Epithelial cell of proximal tubule (primary cell): ENCODE results near the gene KLHL12. TPM values are rescaled to one million over a fixed set of nuclear protein-coding genes. Genes with fewer than 3 reads are reported as not detected.

Experiments
- DNase-seq: peaks from one replicate; pipeline ENCODE4 v3.0.0-alpha.2; 2011; ENCODE audit warnings: low read depth
- H3K4me3 ChIP-seq: 2 replicates; pipeline ENCODE4 v1.5.1; 2011; ENCODE audit warnings: low read depth, mild to moderate bottlenecking, low read length
- total RNA-seq: library from RNA; depleted of rRNA; stranded (reverse); fragments of >200 nt; gene quantifications from 2 replicates; pipeline ENCODE4 v1.2.3, GENCODE V29; 2015
- TF ChIP-seq, protein P1 (sequence below): conservative IDR thresholded peaks from 2 replicates; pipeline ENCODE4 v1.5.1; 2012; ENCODE audit warnings: low read depth, mild to moderate bottlenecking, low read length

KLHL12 gene
- total RNA-seq, 1 donor from 2014 or later = 25.9 TPM

DNA sequence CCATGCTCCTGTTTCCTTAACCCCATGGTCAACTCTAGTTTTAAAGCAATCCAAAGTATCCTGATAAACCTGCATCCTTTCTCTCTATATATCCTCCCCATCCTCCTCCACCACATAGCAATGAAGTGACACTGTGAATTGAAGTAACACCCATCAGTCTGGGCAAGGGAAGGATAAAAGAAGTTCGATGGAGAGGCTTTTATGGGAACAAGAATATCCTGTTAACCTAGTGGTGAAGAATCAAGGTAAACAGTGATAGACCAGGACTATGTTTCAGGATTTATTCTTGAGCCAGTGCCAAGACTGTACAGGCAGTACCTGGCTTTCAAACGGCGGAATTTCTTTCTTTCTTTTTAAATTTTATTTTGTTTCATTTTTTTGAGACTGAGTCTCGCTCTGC is 55.7 kb downstream of the KLHL12 start:
- no peak for DNase-seq
- TF ChIP-seq, protein P1, sequence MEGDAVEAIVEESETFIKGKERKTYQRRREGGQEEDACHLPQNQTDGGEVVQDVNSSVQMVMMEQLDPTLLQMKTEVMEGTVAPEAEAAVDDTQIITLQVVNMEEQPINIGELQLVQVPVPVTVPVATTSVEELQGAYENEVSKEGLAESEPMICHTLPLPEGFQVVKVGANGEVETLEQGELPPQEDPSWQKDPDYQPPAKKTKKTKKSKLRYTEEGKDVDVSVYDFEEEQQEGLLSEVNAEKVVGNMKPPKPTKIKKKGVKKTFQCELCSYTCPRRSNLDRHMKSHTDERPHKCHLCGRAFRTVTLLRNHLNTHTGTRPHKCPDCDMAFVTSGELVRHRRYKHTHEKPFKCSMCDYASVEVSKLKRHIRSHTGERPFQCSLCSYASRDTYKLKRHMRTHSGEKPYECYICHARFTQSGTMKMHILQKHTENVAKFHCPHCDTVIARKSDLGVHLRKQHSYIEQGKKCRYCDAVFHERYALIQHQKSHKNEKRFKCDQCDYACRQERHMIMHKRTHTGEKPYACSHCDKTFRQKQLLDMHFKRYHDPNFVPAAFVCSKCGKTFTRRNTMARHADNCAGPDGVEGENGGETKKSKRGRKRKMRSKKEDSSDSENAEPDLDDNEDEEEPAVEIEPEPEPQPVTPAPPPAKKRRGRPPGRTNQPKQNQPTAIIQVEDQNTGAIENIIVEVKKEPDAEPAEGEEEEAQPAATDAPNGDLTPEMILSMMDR = no peak
- H3K4me3 ChIP-seq = no peak overlapping the region

DNA sequence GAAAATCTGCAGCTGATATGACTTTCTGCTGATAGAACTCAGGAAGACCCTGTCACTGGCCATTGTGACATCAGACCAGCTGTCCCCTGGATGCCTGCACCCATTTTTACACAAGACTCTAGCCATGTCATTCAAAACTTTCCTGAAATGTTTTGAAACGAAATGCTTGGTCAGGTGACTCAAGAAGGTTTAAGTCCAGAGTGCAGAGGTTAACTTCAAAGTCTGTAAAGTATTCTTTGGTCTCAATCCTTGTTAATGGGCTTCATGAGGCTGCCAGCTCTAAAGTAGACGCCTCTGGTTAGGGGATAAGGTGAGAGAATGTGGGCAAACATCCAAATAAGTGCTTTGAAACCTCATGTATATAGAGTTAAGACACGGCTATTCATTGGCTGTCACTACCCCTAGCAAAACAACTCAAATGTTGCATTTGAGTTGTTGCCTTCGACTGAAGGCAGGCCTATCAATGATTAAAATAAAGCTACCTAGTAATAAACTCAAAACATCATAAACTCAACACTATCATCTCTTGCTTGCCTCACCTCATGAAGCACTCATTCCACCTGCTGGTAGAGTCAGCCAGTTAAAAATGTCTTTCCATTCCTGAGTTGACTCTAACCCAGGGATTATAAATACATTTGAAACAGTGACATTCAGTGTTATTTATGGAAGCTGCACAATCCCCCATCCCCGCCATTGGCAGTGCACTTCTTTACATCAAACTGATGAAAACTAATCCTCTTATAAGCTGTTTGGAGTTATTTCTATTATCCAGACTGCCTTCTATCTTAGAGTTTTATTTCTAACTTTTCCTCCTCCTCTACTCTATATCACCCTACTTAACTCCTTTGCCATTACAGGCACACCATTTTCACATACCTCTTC is 64.1 kb downstream of the KLHL12 start:
- DNase-seq = no peak
- H3K4me3 ChIP-seq = no peak overlapping the region
- TF ChIP-seq, protein P1 = peak; percentile 3

DNA sequence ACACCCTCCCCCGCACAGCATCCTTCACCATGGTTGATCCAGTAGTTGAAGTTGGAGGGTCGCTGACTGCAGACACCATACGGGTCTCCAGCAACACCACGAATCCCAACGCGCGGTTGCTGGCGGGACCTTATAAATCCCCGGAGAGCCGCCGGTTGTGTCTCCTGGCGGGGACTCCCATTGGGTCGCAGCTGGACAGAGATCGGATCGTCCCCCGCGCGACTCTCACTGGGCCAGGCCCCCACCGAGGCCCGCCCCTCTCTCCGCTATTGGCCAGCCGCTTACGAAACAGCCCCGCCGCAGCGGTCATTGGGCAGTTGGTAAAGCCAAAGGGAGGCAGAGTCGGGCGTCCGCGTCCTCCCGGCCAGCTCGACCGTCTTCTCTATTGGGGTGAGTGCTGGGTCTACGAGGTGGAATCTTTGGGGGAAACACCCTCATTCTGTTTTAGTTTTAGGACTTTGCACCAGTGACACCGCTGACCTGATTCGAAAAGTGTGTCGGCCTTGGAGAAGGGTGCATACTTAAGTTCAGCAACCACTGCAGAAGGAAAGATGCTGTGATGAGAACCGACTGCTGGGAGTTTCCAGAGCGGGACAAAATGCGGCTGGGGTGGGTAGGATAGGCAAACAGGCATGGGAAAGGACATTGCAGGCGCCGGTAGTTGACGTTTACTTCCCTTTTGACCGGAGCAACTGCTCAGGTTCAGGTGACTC is 65.5 kb downstream of the KLHL12 start:
- TF ChIP-seq, protein P1 = no peak
- H3K4me3 ChIP-seq = peak overlapping the region; percentile 74
- no peak for DNase-seq

DNA sequence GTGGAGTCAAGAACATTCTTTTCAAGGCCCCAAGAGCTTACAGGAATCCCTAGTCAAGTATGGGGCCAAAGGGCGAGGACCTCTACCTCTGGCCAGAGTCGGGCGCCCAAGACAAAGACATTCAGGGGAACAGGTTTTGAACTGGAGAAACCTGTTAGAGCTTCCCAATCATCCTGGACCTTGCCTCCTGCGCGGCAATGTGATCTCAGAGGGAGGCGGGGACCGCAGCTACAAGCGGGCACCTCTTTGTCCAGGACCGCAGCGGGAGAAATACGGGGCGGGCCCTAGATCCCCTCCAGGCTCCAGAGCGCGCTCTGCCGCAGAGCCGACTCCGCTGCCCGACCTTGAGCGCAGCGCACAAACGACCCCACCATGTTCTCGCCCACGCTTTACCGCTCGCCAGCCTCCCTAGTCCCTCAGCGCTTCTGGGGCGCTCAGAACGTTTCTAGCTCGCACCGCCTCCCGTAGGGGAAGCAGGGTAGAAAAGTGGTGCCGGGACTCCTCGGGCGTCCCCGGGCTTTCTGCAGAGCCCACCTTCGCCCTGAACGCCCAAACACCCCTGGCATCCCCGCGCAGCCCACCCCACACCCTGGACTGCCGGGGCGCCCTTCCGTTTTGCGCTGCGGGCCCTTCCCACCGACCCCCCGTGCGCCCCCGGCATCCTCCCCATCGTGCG is 66.2 kb downstream of the KLHL12 start:
- DNase-seq = no peak
- TF ChIP-seq, protein P1 = no peak
- H3K4me3 ChIP-seq = peak overlapping the region; percentile 74

DNA sequence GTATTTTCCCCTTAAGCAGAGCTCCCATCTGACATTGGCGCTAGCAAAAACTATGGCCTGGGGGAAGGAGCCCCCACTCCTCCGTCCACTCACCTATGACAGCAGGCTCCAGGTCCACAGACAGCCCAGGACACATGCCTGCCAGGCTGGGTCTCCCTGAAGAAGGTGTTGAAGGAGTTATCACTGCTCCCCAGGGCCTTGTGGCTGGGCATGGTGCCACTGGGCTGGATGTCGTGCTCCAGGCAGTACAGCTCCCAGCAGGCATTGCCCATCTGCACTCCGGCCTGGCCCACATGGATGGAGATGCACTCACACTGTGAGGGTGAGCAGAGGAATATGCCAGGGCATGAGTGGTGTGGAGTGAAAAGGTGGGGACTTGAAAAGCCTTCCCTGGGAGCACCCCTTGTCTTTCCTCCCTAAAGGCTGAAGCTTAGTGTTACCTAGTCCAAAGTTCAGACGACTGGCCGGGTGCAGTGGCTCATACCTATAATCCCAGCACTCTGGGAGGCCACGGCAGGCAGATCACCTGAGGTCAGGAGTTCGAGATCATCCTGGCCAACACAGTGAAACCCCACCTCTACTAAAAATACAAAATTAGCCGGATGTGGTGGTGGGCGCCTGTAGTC is 68.1 kb downstream of the KLHL12 start:
- H3K4me3 ChIP-seq = no peak overlapping the region
- TF ChIP-seq, protein P1 = no peak
- no peak for DNase-seq

DNA sequence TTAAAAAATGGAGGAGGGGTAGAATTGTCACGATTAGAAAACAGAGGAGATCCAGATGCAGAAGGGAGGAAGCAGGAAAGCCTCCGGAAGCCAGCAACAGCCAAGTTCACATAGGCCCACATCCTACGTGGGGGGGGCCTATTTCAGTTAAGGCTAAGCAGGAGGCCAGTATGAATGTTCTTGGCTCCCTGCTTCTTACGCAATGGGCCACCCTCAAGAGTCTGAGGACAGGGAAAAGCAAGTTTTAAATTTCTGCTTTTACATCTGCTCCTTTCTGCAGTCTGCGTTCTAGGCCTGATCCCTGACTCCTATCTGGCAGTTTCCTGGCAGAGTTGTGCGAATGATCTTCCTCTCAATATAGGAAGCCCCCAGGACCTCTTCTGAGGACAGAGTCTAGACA is 68.7 kb downstream of the KLHL12 start:
- no peak for DNase-seq

More for the DNA sequence above, 68.7 kb downstream of the KLHL12 start:
- H3K4me3 ChIP-seq = no peak overlapping the region
- TF ChIP-seq, protein P1 = no peak
